GM18505 (cell line): ENCODE results near the gene IGSF21.

ENCODE experiments used
- ATAC-seq: cut with Tn5 transposase; IDR thresholded peaks from one replicate; pipeline ENCODE4 v1.9.1; 2021; ENCODE audit not compliant: unreplicated experiment
- POLR2A ChIP-seq: IDR thresholded peaks from 4 replicates; pipeline ENCODE4 v1.6.1; 2011; ENCODE audit warnings: borderline replicate concordance; ENCODE audit not compliant: insufficient read depth, insufficient read length; ENCODE audit errors: extremely low read depth

Gene IGSF21

DNA sequence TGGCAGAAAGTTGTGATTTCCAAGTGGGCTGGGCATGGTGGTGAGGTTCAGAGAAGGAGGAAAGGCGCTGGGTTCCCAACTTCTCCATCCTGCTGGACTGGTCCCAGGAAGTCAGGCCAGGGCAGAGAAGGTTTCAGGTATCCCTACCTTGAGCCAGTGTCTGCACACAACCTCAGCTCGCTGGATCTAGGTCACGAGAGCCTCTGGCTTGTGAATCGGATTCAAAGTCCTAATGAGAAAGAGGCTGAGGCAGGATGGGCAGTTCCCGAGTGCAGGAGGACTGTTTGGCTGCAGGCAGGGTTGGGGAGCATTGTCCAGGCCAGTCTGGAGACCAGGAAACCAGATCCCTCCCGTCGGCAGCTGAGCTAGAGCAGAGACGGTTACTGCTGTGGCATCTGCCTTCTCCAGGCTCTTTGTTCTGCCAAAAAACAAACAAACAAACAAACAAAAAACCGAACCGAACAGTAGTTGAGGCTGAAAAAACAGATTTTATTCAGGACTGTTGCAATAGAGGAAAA is 19.5 kb upstream of the IGSF21 start:
- TF ChIP-seq POLR2A, result no peak
- no peak for ATAC-seq

DNA sequence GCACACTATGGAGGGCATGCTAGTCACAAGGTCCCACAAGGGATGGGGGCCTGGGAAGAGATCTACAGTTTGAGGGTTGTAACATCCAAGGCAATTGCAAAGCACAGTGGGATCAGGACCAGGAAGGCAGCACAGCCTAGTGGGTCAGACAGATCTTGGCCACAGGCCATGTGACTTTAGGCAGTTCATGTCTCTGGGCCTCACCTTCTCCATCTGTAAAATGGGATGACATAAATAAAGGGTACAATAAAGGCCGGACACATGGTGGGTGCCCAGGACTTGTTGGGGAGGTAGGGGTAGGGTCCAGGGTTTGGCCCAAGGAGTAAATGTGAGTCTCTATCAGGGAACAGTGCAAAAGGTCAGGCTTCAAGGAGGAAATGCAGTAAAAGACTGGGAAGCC is 18.1 kb upstream of the IGSF21 start:
- no peak for TF ChIP-seq POLR2A
- no peak for ATAC-seq

DNA sequence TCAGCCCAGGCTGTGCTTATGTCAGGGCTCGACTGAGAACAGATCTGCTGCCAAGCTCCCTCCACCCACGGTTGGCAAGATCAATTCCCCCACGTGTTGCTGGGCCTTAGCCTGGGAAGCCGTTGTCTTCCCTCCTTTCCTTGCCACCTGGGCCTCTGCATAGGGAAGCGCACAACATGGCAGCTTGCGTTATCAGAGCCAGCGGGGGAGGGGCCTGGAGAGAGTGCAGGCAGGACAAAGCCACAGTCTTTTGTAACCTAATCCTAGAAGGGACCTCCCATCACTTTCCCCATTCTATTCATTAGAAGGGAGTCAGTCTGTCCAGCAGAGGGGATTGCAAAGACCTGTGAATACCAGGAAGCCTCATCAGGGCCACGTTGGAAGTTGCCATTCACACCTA is 17.0 kb upstream of the IGSF21 start:
- no peak for ATAC-seq
- TF ChIP-seq POLR2A, result no peak

DNA sequence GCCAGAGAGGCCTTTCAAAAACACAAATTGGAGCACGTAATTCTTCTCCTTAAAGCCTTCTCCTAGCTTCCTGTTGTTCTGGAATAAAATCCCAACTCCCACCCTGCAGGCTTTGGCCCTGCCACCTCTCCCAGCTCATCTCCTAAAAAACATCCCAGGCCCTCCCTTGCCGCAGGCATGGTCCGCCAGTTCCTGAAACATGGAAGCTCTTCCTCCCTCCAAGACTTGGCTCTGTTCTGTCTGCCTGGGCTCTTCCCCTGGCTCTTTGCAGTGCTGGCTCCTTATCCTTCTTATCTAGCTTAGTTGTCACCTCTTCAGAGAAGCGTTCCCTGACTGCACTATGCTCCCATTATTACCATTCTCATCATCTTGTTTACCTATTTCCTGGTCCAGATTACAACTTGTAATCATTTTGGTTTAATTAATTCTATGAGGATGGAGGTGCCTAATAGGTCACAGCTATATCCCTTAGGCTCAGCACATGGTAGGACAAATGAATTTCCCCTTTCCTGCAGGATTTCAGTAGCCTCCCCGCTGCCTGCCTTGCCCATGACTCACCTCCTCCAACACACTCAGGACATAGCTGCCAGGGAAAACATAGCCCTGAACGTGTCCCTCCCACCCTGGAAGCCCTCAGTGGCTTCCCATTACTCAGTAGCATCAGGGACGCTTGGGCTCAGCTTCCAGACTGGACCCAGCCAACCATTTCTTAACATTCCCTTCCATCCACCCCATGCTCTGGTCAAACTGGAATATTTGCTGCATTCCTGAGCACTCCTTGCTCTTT is 15.7 kb upstream of the IGSF21 start:
- ATAC-seq, result no peak
- TF ChIP-seq POLR2A, result no peak

DNA sequence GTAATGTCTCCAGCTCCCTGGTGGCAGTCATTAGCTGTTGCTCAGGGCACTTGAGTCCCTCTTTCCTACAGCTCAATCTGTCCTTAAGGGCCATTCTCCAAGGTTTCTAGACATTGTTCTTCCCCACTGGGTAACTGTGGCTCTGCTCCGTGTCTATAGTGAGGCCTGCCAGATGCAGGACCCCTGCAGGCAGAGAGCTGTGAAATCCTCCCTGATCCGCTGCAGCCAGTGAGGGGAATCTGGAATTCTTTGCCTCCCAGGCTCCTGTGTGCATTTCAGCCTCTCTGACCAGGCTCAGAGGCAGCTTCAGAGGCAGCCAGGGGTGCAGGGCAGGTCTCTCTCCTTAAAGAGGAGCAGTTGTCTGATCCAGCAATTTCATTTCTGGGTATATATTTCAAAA is 14.4 kb upstream of the IGSF21 start:
- ATAC-seq, result no peak
- no peak for TF ChIP-seq POLR2A

DNA sequence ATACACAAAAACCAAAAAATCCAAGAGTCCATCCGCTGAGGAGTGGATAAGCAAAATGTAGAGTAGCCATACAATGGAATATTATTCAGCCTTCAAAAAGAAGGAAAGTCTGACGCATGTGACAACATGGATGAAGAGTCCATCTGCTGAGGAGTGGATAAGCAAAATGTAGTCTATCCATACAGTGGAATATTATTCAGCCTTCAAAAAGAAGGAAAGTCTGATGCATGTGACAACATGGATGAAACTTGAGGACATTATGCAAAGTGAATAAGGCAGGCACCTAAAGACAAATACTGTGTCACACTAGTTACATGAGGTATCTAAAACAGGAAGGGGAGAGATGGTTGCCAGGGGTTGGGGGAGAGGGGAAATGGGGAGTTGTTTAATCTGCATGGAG is 14.0 kb upstream of the IGSF21 start:
- no peak for TF ChIP-seq POLR2A
- no peak for ATAC-seq

DNA sequence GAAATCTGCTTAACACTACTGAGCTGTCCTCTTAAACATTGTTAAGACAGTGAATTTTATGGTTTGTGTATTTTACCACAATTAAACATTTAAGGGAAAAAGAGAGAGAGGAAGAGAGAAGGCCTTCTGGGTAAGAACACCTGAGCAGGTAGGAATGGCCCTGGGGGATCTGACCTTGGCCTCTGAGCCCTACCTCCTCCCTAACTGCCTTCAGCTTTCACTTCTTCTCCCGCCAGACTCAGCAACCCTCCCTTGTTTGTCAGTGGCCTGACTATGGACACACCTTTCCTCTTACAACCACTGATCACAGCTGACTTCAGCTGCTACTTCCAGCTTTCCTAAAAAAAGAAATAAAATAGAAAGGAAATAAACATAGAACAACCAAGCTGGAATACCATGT is 13.5 kb upstream of the IGSF21 start:
- TF ChIP-seq POLR2A, result no peak
- ATAC-seq, result no peak

DNA sequence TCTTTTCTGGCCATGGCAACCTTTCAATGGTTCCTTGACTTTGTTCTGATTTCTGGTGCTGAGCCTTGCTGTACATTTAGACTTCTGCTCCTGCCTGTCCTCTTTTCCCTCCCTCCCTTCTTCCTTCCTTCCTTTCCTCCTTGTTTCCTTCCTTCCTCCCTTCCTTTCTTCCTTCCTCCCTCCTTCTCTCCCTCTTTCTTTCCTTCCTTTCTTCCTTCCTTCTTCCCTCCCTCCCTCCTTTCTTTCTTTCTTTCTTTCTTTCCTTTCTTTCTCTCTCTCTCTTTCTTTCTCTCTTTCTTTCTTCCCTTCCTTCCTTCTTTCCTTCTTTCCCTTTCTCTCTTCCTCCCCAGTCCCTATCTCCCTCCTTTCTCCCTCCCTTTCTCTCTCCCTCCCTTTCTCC is 10.4 kb upstream of the IGSF21 start:
- no peak for TF ChIP-seq POLR2A
- ATAC-seq, result no peak

DNA sequence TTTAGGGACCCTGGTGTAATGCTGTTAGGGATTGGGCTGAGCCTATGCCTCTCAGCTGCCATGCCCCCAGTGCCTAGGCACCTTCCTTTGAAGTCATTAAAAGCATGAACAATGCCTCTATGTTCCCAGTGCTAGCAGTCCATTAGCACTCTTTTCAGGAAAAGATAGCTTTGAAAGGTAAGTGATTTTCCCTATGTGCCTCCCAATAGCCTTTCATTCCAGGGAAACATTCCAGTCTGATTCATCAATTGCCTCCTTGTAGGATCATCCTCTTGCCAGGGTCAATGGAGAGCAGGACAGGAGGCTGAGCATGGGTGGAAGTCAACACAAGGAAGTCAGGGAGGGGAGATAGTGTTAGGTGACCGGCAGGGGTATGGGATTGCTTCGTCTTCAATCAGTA is 8.6 kb upstream of the IGSF21 start:
- no peak for ATAC-seq
- TF ChIP-seq POLR2A, result no peak

DNA sequence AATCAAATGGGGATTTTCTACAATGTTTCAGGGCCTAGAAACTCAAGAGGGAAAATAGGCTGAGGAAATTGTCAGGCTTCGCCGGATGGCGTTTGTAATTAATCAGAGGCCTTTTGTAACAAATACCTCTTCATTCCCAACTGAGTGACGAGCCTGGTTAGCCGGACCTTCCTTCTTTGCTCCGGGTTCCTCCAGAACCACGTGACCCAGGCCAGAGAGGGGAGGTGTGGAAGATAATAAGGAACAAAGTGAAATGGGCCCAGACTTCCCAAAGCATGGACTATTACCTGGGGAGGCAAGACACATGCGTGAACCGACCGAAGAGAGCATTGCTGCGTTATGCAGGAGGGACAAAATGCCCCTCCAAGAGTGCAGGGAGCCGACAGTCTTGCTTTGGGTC is 7.5 kb upstream of the IGSF21 start:
- TF ChIP-seq POLR2A, result no peak
- ATAC-seq, result no peak

DNA sequence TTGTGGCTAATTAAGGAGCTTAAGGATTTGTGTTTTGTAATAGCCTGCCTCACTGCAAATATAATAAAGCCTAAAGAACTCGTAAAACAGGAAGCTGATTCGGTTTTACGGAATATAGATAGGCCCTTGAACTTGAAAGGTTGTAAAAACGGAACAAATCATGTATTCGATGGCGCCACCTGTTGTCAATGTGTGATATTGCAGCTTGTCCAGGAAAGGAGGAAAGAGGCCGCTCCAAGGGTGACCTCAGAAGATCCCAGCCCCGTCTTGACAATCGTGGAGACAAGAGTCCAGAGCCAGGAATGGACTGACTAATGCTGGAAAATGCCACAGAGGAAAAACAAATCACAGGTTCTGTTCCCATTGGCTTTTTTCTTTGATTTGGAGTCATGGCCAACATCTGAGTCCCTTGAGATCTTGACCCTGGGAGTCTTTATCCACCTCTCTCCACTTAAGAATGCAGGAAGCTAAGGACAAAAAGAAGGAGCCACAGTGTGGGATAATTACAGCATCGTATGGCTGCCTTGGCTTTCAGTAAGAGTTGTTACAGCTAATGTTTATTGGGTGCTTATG is 7.0 kb upstream of the IGSF21 start:
- ATAC-seq, result no peak
- TF ChIP-seq POLR2A, result no peak

DNA sequence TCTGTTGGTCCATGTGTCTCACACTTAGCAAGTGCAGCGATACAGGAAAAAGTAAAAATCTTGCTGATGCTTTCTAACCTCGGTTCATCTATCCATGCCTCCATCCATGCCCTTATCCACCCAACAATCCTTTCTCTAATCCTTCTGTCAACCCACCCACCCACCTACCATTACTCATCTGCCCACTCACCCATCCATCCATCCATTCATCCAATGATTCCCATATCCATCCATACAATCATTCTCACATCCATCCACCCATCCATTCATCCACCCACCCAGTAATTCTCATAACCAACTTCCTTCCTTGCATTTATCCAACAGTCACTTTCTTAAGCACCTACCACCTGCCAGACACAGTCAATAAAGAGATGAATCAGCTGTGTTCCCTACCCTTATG is 6.1 kb upstream of the IGSF21 start:
- ATAC-seq, result no peak
- no peak for TF ChIP-seq POLR2A

DNA sequence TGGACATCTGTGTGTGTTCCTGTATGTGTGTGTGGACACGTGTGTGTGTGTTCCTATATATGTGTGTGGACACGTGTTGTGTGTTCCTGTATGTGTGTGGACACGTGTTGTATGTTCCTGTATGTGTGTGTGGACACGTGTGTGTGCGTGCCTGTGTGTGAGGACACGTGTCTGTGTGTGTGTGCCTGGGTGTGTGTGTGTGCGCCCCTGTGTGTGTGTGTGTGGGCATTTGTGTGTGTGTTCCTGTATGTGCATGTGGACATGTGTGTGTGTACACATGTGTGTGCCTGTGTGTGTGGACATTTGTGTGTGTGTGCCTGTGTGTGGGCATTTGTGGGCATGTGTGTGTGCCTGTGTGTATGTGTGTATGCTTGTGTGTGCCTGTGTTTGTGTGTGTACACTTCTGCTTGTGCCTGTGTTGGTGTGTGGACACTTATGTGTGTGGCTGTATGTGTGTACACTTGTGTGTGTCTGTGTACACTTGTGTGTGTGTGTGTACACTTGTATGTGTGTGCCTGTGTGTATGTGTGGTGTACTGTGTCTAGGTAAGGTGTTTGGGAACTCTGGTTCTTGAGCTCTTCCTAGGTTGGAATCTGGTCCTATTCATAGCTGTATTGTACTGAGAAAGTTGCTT is 3.7 kb upstream of the IGSF21 start:
- no peak for TF ChIP-seq POLR2A
- ATAC-seq, result no peak

DNA sequence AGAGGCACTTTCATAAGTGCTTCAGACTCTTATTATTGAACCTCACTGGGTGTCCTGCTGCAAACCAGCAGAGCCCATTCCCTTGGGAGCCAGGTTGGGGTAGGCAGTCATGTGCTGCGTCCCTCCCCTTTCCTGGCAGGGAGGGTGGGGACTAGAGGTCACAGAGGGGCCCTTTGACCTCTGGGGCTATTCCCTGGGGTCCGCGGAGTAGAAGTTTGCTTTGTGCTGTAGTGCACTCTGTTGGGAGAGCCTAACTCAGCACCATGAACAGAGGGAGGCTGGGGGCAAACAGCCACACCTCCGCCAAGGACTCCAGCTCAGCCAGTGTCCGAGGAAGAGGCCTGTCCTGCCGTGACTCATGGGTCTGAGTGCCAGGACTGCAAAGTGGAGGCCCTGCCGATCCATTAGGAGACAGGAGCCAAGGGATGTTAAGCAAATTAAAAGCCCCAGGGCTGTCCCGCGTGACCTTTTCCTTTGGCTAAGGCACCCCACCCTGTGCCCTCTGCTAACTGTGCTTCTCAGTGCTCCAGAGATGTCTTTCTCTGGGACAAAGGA is 3.0 kb upstream of the IGSF21 start:
- no peak for ATAC-seq

More for the DNA sequence above, 3.0 kb upstream of the IGSF21 start:
- TF ChIP-seq POLR2A, result no peak
